ENCODE measurements around the gene NMB.
"Not testable (repeated sequence)": the region's sequence is repeated elsewhere in the genome, so short reads cannot be mapped to it uniquely, and the experiment has no call there.

NMB gene

GRCh38 chr15:84654689-84655453 is 3.1 kb downstream of the NMB start:
- peak; percentile 80 for DNase-seq

- DNase-seq = peak; percentile 96
These were observed 3.9 kb downstream of the NMB start, which contains the start of gene WDR73 for GRCh38 chr15:84653910-84654688. TSS of gene WDR73 (minus strand) at chr15:84654283. CDS start at chr15:84654274, 9 bp downstream.

DNA sequence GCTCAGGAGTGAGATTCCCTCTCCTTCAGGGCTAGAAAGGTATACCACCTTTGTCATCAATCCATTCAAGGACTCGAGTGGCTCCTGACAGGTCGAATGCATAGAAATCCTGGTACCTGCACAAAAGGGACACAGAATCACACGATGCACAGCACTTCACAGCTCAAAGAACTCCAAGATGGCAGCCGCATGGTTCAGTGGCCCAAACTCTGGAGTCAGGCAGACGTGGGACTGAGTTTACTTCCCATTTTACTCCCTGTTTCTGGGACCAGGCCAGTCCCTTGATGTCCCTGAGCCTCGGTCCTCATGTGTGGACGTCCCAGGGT is 4.5 kb downstream of the NMB start:
- DNase-seq = no peak

- DNase-seq = no peak
These were observed 8.3 kb downstream of the NMB start for GRCh38 chr15:84649706-84650105.

- DNase-seq = no peak
These were observed 9.5 kb downstream of the NMB start for GRCh38 chr15:84648539-84648938.

DNA sequence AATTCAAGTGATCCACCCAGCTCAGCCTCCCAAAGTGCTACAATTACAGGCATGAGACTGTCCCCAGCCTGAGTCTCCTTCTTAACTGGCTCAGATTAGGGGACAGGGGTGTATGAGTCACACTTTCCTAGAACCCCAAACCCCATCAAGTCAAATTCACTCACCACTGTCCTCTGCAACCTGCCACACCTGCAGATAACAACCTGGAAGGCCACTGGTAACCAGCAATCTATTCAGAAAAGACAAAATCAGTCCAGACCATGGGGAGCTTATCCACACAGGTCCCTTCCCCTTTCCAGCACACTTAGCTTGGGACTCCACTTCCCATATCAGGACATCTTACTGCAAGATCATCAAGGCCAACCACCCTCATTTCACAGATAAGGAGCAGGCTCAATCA is 10.3 kb downstream of the NMB start:
- no peak for DNase-seq

- DNase-seq = no peak
These were observed 12.0 kb downstream of the NMB start for GRCh38 chr15:84645997-84646396.

GRCh38 chr15:84645496-84645895 is 12.5 kb downstream of the NMB start:
- DNase-seq = no peak

GRCh38 chr15:84643838-84644237 is 14.2 kb downstream of the NMB start:
- DNase-seq = no peak

DNA sequence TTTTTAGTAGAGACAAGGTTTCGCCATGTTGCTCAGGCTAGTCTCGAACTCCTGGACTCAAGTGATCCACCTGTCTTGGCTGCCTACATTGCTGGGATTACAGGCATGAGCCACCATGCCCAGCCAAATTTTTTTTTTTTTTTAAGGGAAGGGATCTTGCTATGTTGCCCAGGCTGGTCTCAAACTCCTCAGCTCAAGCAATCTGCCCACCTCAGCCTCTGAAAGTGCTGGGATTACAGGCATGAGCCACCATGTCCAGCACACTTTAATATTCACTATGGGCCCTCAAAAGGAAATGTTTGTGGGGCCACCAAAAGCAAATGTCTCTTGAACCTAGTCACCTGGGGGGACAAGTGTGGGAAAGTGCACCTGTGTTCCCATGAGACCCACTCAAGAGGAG is 15.4 kb downstream of the NMB start:
- not testable (repeated sequence) for DNase-seq

DNA sequence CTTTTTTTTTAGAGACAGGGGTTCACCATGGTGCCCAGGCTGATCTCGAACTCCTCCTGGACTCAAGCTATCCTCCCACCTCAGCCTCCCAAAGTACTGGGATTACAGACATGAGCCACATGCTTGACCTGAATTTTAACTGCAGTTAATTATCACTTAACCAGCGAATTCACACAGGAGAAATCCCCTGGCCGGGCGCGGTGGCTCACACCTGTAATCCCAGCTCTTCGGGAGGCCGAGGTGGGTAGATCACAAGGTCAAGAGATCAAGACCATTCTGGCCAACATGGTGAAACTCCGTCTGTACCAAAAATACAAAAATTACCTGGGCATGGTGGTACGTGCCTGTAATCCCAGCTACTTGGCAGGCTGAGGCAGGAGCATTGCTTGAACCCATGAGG is 16.1 kb downstream of the NMB start:
- DNase-seq = not testable (repeated sequence)

- DNase-seq = peak; percentile 15
These were observed 19.9 kb downstream of the NMB start for GRCh38 chr15:84638103-84638502.

- DNase-seq = peak; percentile 9
These were observed 23.7 kb downstream of the NMB start for GRCh38 chr15:84634228-84634837.

DNA sequence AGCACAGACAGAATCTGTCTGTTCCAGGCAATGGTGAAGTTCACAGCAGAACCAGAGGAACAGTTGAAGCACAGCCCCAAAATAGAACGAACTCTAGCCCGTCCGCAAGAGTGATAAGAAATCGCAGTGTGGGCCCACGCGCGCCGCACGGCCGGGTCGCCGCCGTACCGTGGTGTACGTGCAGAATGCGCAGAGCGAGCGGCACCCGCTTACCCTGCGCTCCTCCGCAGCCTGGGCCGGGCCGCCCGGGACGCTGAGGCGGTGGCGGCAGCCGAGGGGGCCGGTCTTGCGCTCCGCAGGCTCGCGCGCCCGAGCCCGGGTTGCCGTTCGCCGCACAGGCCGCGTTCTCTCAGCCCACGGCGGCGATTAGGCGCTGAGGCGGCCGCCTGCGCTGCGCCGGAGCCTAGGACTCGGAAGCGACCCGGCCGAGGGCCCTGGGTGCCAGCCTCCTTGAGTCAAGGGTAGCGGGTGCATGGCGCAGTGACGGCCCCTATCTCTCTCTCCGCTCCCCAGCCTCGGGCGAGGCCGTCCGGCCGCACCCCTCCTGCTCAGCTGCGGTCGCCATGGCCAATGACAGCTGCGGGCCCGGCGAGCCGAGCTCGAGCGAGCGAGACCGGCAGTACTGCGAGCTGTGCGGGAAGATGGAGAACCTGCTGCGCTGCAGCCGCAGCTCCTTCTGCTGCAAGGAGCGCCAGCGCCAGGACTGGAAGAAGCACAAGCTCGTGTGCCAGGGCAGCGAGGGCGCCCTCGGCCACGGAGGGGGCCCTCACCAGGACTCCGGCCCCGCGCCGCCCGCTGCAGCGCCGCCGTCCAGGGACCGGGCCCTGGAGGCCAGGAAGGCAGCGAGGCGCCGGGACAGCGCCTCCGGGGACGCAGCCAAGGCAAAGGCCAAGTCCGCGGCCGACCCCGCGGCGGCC is 24.4 kb downstream of the NMB start:
- peak; percentile 65 for DNase-seq

DNA sequence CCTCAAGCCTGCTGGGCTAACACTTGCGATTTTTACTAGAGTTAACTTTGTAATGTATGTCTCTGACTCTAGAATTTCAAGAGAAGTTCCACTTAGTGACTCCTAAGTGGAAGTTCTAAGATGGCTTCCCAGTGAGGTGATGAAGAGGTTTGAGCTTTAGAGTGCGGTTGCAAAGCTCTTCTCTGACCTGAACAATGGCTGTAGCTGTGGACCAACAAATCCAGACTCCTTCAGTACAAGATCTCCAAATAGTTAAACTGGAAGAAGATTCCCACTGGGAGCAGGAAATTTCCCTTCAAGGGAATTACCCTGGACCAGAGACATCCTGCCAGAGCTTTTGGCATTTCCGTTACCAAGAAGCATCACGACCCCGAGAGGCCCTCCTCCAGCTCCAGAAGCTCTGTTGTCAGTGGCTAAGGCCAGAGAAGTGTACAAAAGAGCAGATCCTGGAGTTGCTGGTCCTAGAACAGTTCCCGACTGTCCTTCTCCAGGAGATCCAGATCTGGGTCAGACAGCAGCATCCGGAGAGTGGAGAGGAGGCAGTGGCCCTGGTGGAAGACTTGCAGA is 26.2 kb downstream of the NMB start:
- DNase-seq = no peak

- no peak for DNase-seq
These were observed 29.0 kb downstream of the NMB start for GRCh38 chr15:84629033-84629432.

- DNase-seq = no peak
These were observed 32.9 kb downstream of the NMB start for GRCh38 chr15:84625123-84625522.

- no peak for DNase-seq
These were observed 33.6 kb downstream of the NMB start for GRCh38 chr15:84624359-84624758.

GRCh38 chr15:84621358-84621979 is 36.5 kb downstream of the NMB start:
- DNase-seq = no peak

DNA sequence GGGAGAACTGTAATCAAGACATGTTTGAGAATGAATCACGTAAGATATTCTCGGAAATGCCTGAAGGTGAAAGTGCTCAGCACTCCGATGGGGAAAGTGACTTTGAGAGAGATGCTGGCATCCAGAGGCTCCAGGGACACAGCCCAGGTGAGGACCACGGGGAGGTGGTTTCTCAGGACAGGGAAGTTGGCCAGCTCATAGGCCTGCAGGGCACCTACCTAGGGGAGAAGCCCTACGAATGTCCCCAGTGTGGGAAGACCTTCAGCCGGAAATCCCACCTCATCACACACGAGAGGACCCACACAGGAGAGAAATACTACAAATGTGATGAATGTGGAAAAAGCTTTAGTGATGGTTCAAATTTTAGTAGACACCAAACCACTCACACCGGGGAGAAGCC is 37.4 kb downstream of the NMB start:
- no peak for DNase-seq

DNA sequence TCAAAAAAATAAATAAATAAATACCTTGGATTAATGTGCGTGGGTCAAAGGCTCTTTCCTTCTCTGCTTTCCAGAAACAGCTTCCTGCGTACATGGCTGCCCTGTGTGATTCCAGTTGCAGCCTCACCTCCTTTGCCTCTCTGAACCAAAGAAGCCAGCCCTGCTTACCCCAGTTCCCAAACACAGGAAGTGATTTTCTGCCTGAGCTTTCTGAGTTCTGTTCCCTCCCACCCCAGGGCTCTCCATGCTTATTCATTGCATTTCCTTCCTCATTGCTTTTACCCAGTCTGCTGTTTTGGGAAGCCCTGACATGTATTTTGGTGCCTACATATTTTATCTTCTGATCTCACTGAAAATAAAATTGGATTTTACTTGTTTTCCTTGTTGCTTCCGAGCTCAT is 41.8 kb downstream of the NMB start:
- no peak for DNase-seq

GRCh38 chr15:84611631-84612030 is 46.4 kb downstream of the NMB start:
- no peak for DNase-seq
